Lower lobe of right lung (tissue), 2 donors: Measurements from ENCODE around the gene EGFL7. TPM values are rescaled to one million over a fixed set of nuclear protein-coding genes. Genes with fewer than 3 reads are reported as not detected.

Experiments used
- ATAC-seq, 2 donors: fragments of 200-7000 bp; cut with Tn5 transposase; one replicate each; pipeline ENCODE4 v1.9.1; 2020 to 2022; ENCODE audit warnings: mild to moderate bottlenecking in 2 of 2, moderate library complexity in 2 of 2
- DNase-seq: peaks from one replicate; pipeline ENCODE4 v3.0.0-alpha.2; 2020
- H3K27ac ChIP-seq: fragments of 200-600 bp; one replicate; pipeline ENCODE4 v1.8.0; 2022
- H3K27me3 ChIP-seq: fragments of 200-600 bp; one replicate; pipeline ENCODE4 v1.8.0; 2022; ENCODE audit warnings: low read depth
- H3K36me3 ChIP-seq: fragments of 200-600 bp; one replicate; pipeline ENCODE4 v1.8.0; 2022; ENCODE audit warnings: mild to moderate bottlenecking
- H3K4me1 ChIP-seq: fragments of 200-600 bp; one replicate; pipeline ENCODE4 v1.8.0; 2022
- H3K4me3 ChIP-seq: fragments of 200-600 bp; one replicate; pipeline ENCODE4 v1.8.0; 2022; ENCODE audit warnings: mild to moderate bottlenecking
- H3K9me3 ChIP-seq: fragments of 200-600 bp; one replicate; pipeline ENCODE4 v1.8.0; 2022
- intact Hi-C: fragments of 100-400 bp; cut with DNase I; formaldehyde crosslinking; loops from one replicate; pipeline ENCODE4 v1.11.0; 2022
- total RNA-seq: library from RNA; stranded (reverse); fragmentation: NEBNext Ultra II Directional; extraction: Animal tissue kit (Norgen Biotek cat#: 25700); gene quantifications from one replicate; pipeline ENCODE4 v1.2.1, GENCODE V29; 2021
- TF ChIP-seq, protein P1 (sequence below): fragments of 200-600 bp; IDR thresholded peaks from one replicate; pipeline ENCODE4 v1.8.0; 2022; ENCODE audit warnings: antibody characterized with exemption, mild to moderate bottlenecking
- donor health status: DM: no; HTN: yes; CAD: no; lungs with severe emphysema.

Gene EGFL7
- total RNA-seq, 1 donor from 2014 or later, result 230 TPM

DNA sequence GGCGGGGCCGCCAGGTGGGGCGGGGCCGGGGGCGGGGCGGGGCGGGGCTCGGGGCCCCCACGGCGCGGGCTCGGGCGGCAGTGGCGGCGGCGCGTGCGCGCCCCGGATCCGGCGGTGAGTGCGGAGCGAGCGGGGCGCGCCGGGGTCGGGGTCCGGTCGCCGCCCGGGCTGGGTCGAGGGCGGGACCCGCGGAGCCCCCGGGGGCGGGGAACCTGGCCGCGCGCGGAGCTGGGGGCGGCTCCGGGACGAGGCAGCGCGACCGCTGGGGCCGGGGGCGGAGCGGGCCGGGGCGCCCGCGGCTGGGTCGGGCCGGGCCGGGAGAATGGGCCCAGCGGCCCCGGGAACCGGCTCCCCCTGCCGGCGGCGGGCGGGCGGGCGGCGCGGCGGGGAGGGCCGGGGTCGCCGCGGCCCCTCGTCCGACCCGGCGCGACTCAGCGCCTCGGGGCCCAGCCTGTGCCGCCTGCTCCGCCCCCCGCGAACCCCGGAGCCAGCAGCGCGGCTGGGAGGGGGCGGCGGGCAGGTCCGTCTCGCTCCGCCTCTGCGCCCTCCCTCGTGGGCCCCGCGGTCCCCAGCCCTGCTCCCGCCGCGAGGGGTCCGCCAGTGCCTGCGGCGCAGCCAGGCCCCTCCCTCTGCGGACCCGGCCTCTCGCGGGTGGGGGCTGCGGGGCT, 3.1 kb downstream of the EGFL7 start:
- TF ChIP-seq, protein P1, sequence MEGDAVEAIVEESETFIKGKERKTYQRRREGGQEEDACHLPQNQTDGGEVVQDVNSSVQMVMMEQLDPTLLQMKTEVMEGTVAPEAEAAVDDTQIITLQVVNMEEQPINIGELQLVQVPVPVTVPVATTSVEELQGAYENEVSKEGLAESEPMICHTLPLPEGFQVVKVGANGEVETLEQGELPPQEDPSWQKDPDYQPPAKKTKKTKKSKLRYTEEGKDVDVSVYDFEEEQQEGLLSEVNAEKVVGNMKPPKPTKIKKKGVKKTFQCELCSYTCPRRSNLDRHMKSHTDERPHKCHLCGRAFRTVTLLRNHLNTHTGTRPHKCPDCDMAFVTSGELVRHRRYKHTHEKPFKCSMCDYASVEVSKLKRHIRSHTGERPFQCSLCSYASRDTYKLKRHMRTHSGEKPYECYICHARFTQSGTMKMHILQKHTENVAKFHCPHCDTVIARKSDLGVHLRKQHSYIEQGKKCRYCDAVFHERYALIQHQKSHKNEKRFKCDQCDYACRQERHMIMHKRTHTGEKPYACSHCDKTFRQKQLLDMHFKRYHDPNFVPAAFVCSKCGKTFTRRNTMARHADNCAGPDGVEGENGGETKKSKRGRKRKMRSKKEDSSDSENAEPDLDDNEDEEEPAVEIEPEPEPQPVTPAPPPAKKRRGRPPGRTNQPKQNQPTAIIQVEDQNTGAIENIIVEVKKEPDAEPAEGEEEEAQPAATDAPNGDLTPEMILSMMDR, result no peak
- peaks cover 29% of the 10 kb centered on the region for H3K36me3 ChIP-seq
- no peak for ATAC-seq
- H3K4me1 ChIP-seq, result peaks cover 6% of the 10 kb centered on the region
- intact Hi-C loops, result no loop called here
- H3K4me3 ChIP-seq, result peak overlapping the region; percentile 61
- H3K27me3 ChIP-seq, result peaks cover 56% of the 10 kb centered on the region
- peak overlapping the region; percentile 88 for H3K27ac ChIP-seq
- DNase-seq, result no peak
- H3K9me3 ChIP-seq, result no peaks in the 10 kb centered on the region

DNA sequence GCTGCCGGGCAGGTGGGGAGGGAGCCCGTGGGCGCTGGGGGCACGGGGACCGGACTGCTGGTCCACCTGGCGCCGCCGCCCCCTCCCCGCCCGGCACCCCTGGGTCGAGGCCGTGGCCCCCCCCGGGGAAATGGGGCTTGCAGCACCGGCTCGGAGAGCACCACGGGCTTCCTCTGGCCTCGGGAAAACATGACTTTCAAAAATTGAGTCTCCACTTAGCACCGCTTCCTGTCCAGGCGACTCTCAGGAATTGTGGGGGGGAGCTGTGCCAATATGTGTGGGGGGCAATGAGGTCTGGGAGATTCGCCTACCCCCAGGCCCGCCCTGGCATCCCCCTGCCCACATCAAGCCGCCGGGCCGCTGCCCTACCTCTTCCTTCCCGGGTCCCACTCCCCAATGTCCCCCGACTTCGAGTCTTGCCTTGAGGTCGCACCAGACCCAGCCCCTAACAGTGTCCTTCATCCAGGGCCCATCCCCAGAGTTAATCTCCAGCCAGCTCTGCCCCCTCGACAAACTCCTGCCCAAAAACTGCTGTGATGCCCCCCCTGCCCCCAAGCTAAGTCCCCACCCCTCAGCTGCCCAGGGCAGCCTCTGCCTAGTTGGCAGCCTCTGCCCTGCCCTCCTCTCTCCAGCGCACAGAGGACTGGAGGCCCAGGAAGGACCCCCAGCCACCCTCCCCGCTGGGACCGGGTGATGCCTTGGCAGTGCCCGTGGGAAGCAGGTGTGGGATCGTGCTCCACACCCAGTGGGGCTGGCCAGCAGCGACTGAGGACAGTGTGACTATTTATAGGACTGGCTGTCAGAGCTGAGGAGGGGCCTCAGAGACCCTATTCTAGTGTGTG, 3.9 kb downstream of the EGFL7 start:
- intact Hi-C loops, result no loop called here
- peak overlapping the region; percentile 88 for H3K27ac ChIP-seq
- H3K36me3 ChIP-seq, result peaks cover 32% of the 10 kb centered on the region
- peak overlapping the region; percentile 59 for H3K4me3 ChIP-seq
- peaks cover 49% of the 10 kb centered on the region for H3K27me3 ChIP-seq
- TF ChIP-seq, protein P1, result no peak
- no peaks in the 10 kb centered on the region for H3K9me3 ChIP-seq
- no peak for ATAC-seq
- peaks cover 6% of the 10 kb centered on the region for H3K4me1 ChIP-seq
- no peak for DNase-seq

DNA sequence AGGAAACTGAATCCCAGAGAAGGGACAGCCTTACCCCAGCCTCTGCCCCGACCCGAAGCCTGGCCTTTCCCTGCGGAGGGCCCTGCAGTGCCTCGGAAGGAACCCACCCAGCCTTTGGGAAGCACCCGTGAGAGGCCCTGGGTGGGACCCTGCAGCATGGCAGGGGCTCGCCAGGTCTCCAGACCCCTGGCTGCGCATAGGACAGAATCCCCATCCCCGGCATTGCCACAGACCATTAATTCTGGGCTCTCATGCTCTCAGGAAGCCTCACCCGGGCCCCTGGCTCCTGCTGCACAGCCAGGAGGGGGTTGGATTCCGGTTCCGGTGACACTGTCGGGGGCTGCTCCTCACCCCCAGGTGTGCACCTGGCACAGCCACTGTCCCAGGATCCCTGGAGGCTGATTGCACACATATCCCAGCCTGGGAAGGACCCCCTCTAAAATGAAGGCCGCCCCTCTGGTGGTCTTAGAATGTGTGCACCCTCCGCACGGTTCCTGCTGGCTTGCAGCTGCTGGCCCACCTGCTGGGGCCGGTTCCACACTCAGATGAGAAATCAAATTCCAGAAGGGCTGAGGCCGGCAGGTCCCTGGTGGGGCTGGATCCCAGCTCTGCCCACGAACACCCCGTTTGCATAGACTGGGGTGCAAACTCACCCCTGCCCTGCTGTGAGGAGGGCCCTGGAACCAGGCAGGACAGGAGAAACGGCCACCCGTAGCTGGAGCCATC, 4.7 kb downstream of the EGFL7 start:
- no peak for DNase-seq
- intact Hi-C loops, result no loop called here
- H3K4me3 ChIP-seq, result peak overlapping the region; percentile 59
- peaks cover 40% of the 10 kb centered on the region for H3K36me3 ChIP-seq
- ATAC-seq, result no peak
- H3K4me1 ChIP-seq, result peaks cover 12% of the 10 kb centered on the region
- peaks cover 42% of the 10 kb centered on the region for H3K27me3 ChIP-seq
- peak overlapping the region; percentile 88 for H3K27ac ChIP-seq
- no peaks in the 10 kb centered on the region for H3K9me3 ChIP-seq
- TF ChIP-seq, protein P1, result no peak

DNA sequence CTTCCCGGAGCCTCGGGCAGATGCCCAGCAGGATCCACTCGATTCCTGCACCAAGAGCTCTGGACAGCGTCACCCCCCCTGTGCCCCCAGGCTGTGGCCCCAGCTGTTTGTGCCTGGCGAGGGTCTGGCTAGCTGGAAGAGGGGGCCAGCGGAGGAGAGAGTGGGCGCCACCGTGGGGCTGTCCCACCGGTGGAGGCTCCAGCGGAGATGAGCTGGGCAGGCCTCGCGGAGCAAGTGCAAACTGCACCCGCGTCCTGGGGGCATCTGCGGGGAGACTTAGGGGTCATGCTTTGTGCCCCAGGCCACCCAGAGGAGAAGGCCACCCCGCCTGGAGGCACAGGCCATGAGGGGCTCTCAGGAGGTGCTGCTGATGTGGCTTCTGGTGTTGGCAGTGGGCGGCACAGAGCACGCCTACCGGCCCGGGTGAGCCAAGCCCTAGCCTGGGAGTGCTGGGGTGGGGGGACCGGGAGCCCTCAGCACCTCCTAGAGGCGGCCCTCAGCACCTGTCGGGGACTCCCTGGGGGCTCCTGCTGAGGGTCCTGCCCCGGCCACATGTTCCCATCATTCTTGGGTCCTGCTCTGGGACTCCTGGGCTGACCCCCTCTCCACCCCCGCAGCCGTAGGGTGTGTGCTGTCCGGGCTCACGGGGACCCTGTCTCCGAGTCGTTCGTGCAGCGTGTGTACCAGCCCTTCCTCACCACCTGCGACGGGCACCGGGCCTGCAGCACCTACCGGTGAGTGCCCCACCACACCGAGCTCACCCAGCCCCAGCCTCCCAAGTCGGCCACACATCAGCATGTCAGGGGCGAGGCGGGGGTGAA, 5.4 kb downstream of the EGFL7 start:
- ATAC-seq (no peak), DNase-seq (no peak)
- peaks cover 12% of the 10 kb centered on the region for H3K4me1 ChIP-seq
- peaks cover 48% of the 10 kb centered on the region for H3K36me3 ChIP-seq
- peaks cover 35% of the 10 kb centered on the region for H3K27me3 ChIP-seq
- peak overlapping the region; percentile 59 for H3K4me3 ChIP-seq
- intact Hi-C loops, result no loop called here
- TF ChIP-seq, protein P1, result no peak
- no peaks in the 10 kb centered on the region for H3K9me3 ChIP-seq
- H3K27ac ChIP-seq, result peak overlapping the region; percentile 88
